ENCODE data around the gene DOK6.
"Not testable (repeated sequence)": the region's sequence is repeated elsewhere in the genome, so short reads cannot be mapped to it uniquely, and the experiment has no call there.

DOK6 gene

DNA sequence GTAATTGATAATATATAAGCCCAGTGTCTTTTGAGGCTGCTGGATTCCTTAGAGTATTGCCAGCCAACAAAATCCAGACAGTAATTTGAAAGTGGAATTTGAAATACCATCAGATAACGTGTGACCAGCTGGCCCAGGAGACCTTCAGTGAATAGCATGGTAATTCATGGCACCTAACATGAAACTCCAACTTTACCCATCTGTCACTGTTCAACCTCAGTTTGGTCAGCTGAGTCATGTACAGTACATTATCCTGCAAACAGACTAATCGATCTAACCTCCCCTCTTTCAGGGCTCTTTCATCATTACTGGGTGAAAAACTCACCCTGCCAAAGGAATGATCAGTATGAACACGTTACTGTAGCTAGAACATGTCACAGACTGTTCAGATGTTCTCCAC is 230.6 kb downstream of the DOK6 start:
- no peak for DNase-seq

- no peak for DNase-seq
Observed at GRCh38 chr18:69635482-69635881, 234.8 kb downstream of the DOK6 start.

DNA sequence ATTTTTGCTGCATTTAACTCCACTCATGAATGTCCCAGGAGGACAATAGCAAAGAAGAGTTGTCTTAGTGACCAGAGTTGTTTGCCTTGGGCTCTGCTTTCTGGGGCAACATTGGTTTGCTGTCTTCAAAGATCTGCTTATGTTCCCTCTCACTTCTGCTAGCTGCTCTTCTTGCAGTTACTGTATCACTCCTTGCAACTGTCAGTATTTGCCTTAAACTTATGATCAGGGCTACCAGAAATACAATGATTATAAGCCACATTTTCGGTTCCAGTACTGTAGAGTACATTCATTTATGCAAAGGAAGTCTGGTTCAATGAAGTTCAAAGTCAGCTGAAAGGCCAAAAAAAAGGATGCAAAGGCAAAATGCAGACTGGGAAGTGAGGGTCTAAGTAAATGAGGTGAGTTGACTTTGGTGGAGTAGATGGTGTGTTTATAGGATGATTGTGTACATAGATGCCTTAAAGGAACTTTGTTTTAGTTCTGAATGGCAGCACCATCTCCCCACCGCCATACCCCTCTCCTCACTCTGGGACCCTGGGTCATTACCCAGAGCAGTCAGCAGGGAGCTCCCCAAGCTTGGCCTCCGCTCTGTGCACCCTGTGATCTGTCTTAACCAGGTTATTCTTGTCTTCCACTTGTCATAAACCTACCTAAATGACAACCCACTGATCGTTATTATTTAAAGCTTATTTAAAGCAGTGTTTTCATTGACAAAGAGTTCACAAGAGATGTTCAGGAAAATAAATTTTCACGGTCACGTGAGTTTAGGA is 236.0 kb downstream of the DOK6 start:
- DNase-seq = no peak

DNA sequence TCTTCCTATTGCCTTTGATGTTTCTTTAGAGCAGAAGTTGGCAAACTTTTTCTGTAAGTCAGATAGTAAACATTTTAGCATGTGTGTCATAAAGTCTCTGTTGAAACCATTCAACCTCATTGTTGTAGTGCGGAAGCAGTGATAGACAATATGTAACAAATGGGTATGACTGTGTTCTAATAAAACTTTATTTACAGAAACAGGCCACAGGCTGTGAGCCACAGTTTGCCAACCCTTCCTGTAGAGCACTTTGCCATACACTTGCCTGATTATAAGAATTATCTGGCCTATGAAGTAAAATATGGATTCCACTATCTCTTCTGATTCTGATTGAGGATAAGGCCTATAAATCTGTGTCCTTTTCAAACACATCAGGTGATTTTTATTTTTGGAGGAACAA is 237.4 kb downstream of the DOK6 start:
- DNase-seq = no peak

DNA sequence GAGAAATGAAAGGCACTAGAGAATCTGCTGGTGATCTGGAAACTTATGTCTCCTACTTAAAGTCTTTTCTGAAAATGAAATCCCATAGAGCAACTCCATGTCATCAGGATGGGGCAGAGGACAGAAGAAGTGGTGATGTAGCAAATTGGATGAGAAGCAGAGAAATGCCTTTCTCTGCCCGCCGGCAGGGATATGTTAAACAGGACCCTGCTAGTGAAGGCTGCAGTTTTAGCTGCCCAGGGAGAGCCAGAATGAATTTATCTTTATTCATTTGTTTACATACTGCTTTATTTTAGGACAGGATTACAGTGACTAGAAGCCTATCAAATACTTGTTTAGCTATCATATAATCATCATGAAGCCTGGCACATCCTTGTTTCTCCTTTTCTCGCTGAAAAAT is 247.0 kb downstream of the DOK6 start:
- DNase-seq = no peak

DNA sequence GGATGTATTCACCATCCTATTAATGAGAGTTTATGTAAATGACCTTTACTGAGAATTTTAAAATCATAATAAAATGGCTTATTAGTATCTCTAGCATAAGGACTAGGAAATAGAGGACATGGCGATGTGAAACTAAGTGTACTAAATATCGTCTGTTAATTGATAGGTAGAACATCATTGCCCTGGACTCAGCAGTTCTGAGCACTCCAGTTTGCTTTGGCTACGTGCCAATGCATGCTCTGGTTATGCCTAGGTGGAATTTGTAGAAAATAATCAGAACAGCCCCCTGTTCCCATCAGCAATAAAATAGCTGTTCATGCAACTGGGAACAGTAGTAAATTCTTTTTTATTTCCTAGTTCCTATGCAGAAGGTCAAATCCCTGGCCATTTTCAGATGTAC is 247.8 kb downstream of the DOK6 start:
- DNase-seq = no peak

DNA sequence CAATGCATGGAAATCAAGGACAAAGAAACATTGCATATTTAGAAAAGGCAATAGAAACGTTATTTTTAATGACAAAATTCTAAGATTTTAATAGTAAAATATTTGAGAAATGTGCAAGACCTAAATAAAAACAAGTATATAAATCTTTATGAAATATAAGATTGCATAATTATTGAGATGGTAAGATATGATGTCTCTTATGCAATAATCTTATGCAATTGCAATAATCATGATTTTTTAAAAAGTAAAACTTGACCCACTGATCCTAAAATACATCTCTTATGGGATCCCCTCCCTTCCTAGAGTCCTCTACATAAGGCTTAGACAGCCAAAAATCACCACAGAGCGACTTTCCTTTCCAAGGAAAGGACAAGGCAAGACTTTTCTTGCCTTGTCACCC is 249.0 kb downstream of the DOK6 start:
- DNase-seq = no peak

GRCh38 chr18:69651243-69651642 is 250.6 kb downstream of the DOK6 start:
- DNase-seq = no peak

DNA sequence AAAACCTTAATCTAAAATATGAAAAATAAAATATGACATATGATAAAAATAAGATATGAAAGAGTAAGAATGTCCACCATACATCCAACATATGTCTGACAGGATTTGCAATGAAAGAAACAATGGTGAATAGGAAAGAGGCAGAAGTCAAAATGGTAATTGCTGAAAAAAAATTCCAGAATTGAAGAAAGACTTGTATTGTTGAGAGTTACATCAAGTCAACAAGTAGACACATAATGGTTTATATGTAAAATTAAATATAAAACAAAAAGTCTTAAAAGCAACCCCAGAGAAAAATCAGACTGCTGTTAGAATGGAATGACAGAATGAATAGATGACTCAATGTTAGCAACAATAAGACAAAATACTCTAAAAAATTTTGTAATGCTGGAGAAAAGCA is 255.1 kb downstream of the DOK6 start:
- no peak for DNase-seq

GRCh38 chr18:69658103-69658502 is 257.4 kb downstream of the DOK6 start:
- no peak for DNase-seq

- DNase-seq = no peak
Observed at GRCh38 chr18:69658685-69659084, 258.0 kb downstream of the DOK6 start.

DNA sequence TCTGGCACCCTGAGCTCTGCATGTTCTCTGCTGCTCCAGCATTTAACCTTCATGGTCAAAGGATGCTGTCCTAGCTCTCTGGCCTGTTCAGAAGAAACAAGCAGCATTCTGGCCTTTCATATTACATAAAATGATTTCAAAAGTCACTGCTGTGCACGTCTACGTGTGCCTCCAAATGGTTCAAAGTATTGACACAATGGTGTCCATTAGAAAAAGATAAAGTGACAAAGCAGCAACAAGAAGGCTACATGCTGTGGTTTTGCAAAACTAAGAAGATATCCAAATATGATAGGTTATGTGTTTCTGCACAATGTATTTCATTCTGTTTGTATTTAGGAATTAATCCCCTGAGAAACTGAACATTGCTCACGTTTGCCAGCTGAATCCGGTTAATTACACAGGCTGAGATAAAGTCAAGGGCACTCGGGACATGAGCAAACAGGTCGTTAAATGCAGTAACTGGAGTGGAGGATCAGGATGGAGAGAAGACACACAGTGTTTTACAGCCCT is 258.5 kb downstream of the DOK6 start:
- no peak for DNase-seq

DNA sequence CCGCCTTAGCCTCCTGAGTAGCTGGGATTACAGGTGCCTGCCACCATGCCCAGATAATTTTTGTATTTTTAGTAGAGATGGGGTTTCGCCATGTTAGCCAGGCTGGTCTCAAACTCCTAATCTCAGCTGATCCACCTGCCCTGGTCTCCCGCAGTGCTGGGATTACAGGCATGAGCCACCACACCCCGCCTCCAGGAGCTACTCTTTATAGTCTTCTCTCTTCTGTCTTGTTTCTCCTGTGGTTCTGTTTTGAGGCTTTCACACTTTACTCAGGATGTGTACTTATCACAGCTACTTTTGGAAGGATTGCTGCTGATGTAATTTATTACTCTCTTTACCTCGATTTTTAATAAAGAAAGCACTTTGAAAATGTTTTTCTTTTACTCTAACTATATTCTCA is 261.4 kb downstream of the DOK6 start:
- not testable (repeated sequence) for DNase-seq

DNA sequence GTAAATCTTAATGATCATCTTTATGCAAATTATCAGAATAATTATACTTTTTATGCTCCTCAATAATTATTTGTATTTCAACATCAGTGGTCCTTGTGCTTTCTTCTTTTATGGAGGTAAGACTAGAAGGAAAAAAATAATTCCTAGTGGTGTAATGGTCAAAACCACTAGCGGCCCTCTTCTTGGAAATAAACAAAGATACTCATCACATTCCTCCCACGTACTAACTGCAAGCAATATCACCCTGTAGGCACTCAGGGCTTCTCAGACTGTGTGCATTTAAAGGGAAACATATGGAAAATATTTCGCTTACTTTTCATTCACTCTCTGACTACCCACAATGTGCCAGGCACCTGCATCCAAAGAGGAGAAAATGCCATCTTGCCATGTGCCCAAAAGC is 263.7 kb downstream of the DOK6 start:
- DNase-seq = no peak

DNA sequence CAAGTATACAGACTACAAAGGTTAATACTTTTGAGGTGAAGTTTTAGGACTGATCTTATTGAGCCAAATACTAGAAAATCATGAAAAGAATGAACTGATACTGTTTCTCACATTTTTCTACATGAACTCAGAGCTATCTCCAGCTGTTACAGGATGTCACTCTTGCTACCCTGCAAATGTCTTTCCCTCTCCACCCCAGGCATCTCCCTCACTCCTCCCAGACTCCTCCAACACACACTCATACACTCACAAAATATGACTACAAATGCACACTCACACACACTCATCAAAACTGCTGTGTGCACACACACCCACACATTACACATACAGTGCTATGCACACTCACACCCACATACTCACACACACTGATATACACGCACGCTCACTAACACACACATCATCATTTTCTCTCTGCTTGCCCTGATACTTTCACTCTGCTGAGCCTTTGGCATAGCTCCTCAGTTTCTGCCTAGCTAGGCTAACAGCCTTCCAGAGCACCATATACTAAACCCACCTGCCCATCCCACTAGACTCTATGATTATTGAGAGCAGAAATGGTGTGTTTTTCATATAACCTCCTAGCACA is 273.7 kb downstream of the DOK6 start:
- DNase-seq = no peak

DNA sequence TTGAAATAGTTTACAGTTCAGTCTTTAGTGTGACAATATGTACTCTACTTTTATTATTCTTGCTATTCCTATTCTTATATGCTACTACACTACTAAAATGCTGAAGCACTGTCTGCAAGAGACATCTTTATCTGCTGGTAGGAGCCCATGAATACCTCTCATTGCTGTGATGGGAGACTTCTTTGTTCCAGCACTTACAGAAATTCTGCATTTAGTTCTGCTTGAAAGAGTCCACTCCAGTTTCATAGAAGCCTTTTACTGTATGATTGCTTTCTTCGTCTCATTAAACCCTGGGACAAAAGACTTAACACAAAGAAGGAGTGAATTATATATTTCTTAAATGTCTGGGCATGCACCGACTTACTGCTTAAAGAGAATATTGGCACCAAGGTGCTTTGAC is 274.3 kb downstream of the DOK6 start:
- DNase-seq = no peak

GRCh38 chr18:69677595-69677994 is 276.9 kb downstream of the DOK6 start:
- DNase-seq = no peak

- no peak for DNase-seq
Observed at GRCh38 chr18:69680123-69680522, 279.4 kb downstream of the DOK6 start.

DNA sequence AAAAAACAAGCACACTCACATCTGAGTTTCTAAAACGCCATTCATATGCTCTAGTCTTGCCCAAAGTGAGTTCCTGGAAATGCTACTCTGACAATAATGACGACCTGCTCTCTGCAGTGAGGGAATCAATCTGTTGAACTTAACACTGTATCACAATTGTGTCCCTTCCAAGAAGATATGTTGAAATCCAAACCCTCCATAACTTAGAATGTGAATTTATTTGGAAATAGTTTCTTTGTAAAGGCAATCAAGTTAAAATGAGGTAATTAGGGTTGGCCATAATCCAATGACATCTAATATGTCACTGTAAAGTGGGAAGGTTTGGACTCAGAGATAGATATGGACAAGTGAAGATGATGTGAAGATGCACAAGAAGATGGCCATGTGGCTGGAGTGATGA is 282.5 kb downstream of the DOK6 start:
- no peak for DNase-seq

DNA sequence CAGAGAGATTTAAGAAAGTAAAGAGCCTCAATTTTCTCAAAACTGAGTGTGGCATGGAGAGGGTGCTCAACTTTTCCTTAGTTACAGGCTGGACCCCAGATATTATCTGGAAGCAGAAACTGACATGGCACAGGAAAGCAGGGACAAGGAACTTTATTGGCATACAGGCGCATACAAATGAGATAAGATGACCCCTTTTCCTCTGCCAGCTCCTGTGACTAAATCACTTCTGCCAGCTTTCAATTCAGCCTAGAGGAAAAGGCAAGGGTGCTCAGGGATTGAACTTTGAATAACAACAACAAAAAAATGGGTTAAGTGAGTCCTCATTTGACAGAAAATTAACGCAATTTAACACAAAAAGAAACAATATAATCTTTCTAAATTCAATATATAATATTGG is 284.1 kb downstream of the DOK6 start:
- no peak for DNase-seq

- no peak for DNase-seq
Observed at GRCh38 chr18:69686861-69687260, 286.2 kb downstream of the DOK6 start.

DNA sequence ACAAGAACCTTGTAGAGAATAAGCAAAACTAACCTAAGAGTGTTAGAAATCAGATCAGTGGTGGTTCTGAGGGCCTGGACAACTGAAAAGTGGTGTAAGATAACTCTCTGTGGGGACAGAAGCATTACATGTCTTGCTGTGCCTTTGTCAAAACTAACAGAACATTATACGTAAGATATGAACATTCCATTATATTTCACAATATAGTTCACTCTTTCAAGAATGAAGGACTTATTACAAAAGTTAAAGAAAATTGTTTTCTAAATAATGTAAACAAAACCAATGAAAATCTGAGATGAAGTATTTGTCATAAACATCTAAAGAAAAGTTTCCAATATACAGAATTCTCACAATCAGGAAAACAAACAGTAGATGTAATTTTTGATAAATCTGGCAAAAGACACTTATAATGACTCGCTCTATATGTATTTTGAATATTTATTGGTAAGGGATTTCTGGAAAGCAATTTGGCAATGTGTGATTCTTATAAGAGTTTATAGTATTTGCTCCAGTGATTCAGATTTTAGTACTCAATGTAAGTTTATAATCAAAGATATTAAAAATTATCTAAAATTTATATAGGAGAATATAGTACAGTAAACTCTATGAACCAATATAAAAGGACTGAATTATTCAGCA is 288.6 kb downstream of the DOK6 start:
- no peak for DNase-seq

DNA sequence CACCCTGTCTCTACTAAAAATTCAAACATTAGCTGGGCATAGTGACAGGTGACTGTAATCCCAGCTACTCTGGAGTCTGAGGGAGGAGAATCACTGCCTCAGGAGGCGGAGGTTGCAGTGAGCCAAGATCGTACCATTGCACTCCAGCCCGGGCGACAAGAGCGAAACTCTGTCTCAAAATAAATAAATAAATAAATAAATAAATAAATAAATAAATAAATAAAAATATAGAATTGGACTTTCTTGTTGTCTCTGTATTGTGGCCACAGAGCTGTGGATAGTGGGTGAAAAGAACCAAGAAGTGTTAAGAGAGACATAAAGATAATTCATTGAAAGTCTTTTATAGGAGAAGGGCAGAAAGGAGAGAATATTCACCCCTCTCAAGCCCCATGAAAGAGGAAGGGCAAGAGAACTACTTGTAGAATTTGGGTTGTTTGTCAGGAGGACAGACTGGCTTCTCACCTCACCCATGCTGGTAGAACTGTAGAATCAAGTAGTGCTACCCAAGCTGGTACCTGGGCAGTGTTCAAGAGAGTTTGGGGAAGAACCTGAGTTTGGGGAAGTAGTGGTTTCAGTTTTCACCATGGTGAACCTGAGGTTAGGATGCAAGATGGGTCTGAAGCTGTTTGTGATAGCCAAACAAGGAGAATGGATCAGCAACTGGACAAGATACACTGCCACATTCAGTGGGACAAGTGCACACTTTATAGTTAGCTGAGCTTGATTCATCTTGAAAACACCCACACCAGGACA is 290.5 kb downstream of the DOK6 start:
- DNase-seq = no peak

- no peak for DNase-seq
Observed at GRCh38 chr18:69697069-69697468, 296.4 kb downstream of the DOK6 start.

All from suppressor macrophage treated with lipopolysaccharide for 1 hour (primary cell).